HepG2 (cell line): ENCODE results near the gene CDK17. TPM values are rescaled to one million over a fixed set of nuclear protein-coding genes. Genes with fewer than 3 reads are reported as not detected.
A peak's percentile ranks its signal among the peaks of the same experiment; 100 is the strongest.

ENCODE experiments used
- ATAC-seq: fragments of 200-7000 bp; cut with Tn5 transposase; 3 replicates; pipeline ENCODE4 v1.9.1; 2020; ENCODE audit warnings: mild to moderate bottlenecking, moderate library complexity
- BruUV-seq: library from RNA; stranded (reverse); fragments of 400-500 nt; replicated peaks from 2 replicates; lab custom pipeline; 2021; lab: Mats Ljungman, UMichigan
- CTCF ChIA-PET: fragments of 300-600 bp; formaldehyde crosslinking; extraction: SDS; loops from one replicate; lab custom pipeline; 2021; ENCODE audit warnings: low total read pairs, inconsistent platforms, low intra/inter-chr PET ratio; lab: Yijun Ruan, JAX
- POLR2A ChIA-PET: fragments of 350-600 bp; sonication (Branson Sonifier 250); formaldehyde crosslinking; loops from one replicate; lab custom pipeline; 2020; ENCODE audit warnings: antibody characterized with exemption, inconsistent platforms; lab: Yijun Ruan, JAX
- DNase-seq: peaks from one replicate; pipeline ENCODE4 v3.0.0-alpha.2; 2015; ENCODE audit warnings: low spot score
- FAIRE-seq: peaks from 3 replicates; lab custom pipeline; 2011; peaks lifted over from hg19 to GRCh38; lab: Jason Lieb, UNC
- H2AFZ ChIP-seq: one replicate; pipeline ENCODE4 v1.6.1; 2011; ENCODE audit warnings: low read length, inconsistent platforms
- H3K27ac ChIP-seq: fragments of 300-600 bp; 3 replicates; pipeline ENCODE4 v1.8.0; 2011; ENCODE audit warnings: mixed run types, mild to moderate bottlenecking, mixed read lengths, low read length, inconsistent platforms; ENCODE audit not compliant: insufficient read depth; ENCODE audit errors: extremely low read length
- H3K27me3 ChIP-seq, 2 experiments: fragments of 200-600 bp in 1 of 2; 2 replicates in 1 of 2; 3 replicates in 1 of 2; pipeline versions ENCODE4 v1.6.0 to v1.8.0; 2011; ENCODE audit warnings: low read length in 2 of 2, mild to moderate bottlenecking in 2 of 2, moderate library complexity in 2 of 2, inconsistent platforms in 1 of 2; ENCODE audit not compliant: insufficient read depth in 2 of 2, control insufficient read depth in 1 of 2
- H3K36me3 ChIP-seq, 2 experiments: fragments of 200-600 bp in 1 of 2; replicated peaks in 1 of 2; 2 replicates in 1 of 2; 3 replicates in 1 of 2; pipeline versions ENCODE4 v1.5.1 to v1.8.0; 2011; ENCODE audit warnings: low read length in 2 of 2, inconsistent platforms in 1 of 2; ENCODE audit not compliant: insufficient read depth in 2 of 2, control insufficient read depth in 1 of 2
- H3K4me1 ChIP-seq: 2 replicates; pipeline ENCODE4 v1.5.1; 2012; ENCODE audit warnings: low read length, inconsistent platforms; ENCODE audit not compliant: insufficient read depth
- H3K4me2 ChIP-seq: 2 replicates; pipeline ENCODE4 v1.6.0; 2011; ENCODE audit warnings: low read depth, low read length, inconsistent platforms
- H3K4me3 ChIP-seq, 3 experiments: fragments of 200-600 bp in 1 of 3; sonication (generic), shearing (Covaris generic) in 1 of 3; replicated peaks in 1 of 3; 2 replicates each; pipeline ENCODE4 v1.5.1; 2011 to 2016; ENCODE audit warnings: low read length in 3 of 3, inconsistent platforms in 2 of 3, low read depth in 2 of 3, mild to moderate bottlenecking in 2 of 3, control low read depth in 1 of 3, mixed read lengths in 1 of 3; ENCODE audit not compliant: insufficient read depth in 1 of 3
- H3K79me2 ChIP-seq: one replicate; pipeline ENCODE4 v1.6.1; 2011; ENCODE audit warnings: low read length, inconsistent platforms; ENCODE audit not compliant: insufficient read depth
- H3K9ac ChIP-seq: 2 replicates; pipeline ENCODE4 v1.6.0; 2011; ENCODE audit warnings: mild to moderate bottlenecking, low read depth, low read length, inconsistent platforms; ENCODE audit not compliant: insufficient read depth
- H3K9me3 ChIP-seq: 2 replicates; pipeline ENCODE4 v1.5.1; 2012; ENCODE audit warnings: mild to moderate bottlenecking, low read length
- H4K20me1 ChIP-seq: 2 replicates; pipeline ENCODE4 v1.6.0; 2011; ENCODE audit warnings: inconsistent platforms, mild to moderate bottlenecking, low read length, moderate library complexity; ENCODE audit not compliant: insufficient read depth
- DNMT3B ChIP-seq: conservative IDR thresholded peaks from 2 replicates; pipeline ENCODE4 v1.6.1; 2016; ENCODE audit warnings: missing biosample characterization, control low read depth
- HNF4A ChIP-seq: sonication (generic); formaldehyde crosslinking; IDR thresholded peaks from 2 replicates; pipeline ENCODE4 v1.4.0; 2020; ENCODE audit warnings: missing genetic modification reagents
- IRF1 ChIP-seq: sonication (generic); formaldehyde crosslinking; IDR thresholded peaks from 2 replicates; pipeline ENCODE4 v1.4.0; 2020; ENCODE audit warnings: low read depth, mild to moderate bottlenecking, missing genetic modification reagents
- IRF2 ChIP-seq: IDR thresholded peaks from 2 replicates; pipeline ENCODE4 v1.6.1; 2018; ENCODE audit warnings: missing genetic modification reagents, missing compliant biosample characterization
- KDM1A ChIP-seq: IDR thresholded peaks from 2 replicates; pipeline ENCODE4 v1.6.1; 2016; ENCODE audit warnings: missing compliant biosample characterization
- MAFF ChIP-seq: IDR thresholded peaks from 2 replicates; pipeline ENCODE4 v1.6.1; 2011; ENCODE audit warnings: low read depth, low read length, improper control_type of control experiment
- MAFK ChIP-seq, 2 experiments: IDR thresholded peaks in 1 of 2; conservative IDR thresholded peaks in 1 of 2; 2 replicates each; pipeline ENCODE4 v1.6.1; 2011; ENCODE audit warnings: improper control_type of control experiment in 2 of 2, low read length in 2 of 2
- MXD1 ChIP-seq: sonication (generic); formaldehyde crosslinking; IDR thresholded peaks from 2 replicates; pipeline ENCODE4 v1.4.0; 2020; ENCODE audit warnings: mild to moderate bottlenecking, missing genetic modification reagents
- NAIF1 ChIP-seq: sonication (generic); formaldehyde crosslinking; IDR thresholded peaks from 2 replicates; pipeline ENCODE4 v1.5.0; 2020; ENCODE audit warnings: mild to moderate bottlenecking, missing genetic modification reagents, borderline replicate concordance
- ZNF335 ChIP-seq: sonication (generic); formaldehyde crosslinking; IDR thresholded peaks from 2 replicates; pipeline ENCODE4 v1.4.0; 2020; ENCODE audit warnings: missing genetic modification reagents
- ZNF430 ChIP-seq: sonication (generic); formaldehyde crosslinking; IDR thresholded peaks from 2 replicates; pipeline ENCODE4 v1.9.0; 2021; ENCODE audit warnings: mild to moderate bottlenecking, missing genetic modification reagents
- ZNF615 ChIP-seq: sonication (generic); formaldehyde crosslinking; IDR thresholded peaks from 2 replicates; pipeline ENCODE4 v1.5.0; 2020; ENCODE audit warnings: mild to moderate bottlenecking, missing genetic modification reagents, borderline replicate concordance
- ZNF629 ChIP-seq: sonication (generic); formaldehyde crosslinking; conservative IDR thresholded peaks from 2 replicates; pipeline ENCODE4 v1.5.0; 2020; ENCODE audit warnings: missing genetic modification reagents
- WGBS: methylation state at CpG from one replicate; pipeline ENCODE4 v1.1.6; 2017; ENCODE audit warnings: low lambda C conversion rate; 5-methylcytosine and 5-hydroxymethylcytosine counted together
- in situ Hi-C: cut with HindIII; loops from 2 replicates; pipeline ENCODE4 v1.10.0; 2017; ENCODE audit warnings: low pct_unique_long_range_greater_than_20kb; ENCODE audit not compliant: extremely low pct_ligation_motif_present
- intact Hi-C: fragments of 100-400 bp; cut with micrococcal nuclease; formaldehyde crosslinking; loops from one replicate; pipeline ENCODE4 v1.10.0; 2022; ENCODE audit not compliant: unreplicated experiment
- polyA plus RNA-seq, 8 experiments: library from polyadenylated mRNA; depleted of rRNA in 3 of 8; stranded (reverse) in 7 of 8; unstranded in 1 of 8; fragments of >200 nt; fragmentation: Illumina TruSeq in 4 of 8; extraction: Trizol in 4 of 8; gene quantifications; 2 replicates each; pipeline versions ENCODE4 v1.2.1 to v1.2.3, GENCODE V29; 2011 to 2016; ENCODE audit warnings: low read depth in 4 of 8, missing spikeins in 1 of 8, mixed read lengths in 1 of 8; ENCODE audit not compliant: insufficient read depth in 1 of 8
- total RNA-seq, 5 experiments: library from RNA; depleted of rRNA; stranded (reverse); fragments of >200 nt; fragmentation: Illumina TruSeq; extraction: Trizol; gene quantifications; 2 replicates each; pipeline ENCODE4 v1.2.3, GENCODE V29; 2016; ENCODE audit warnings: low read depth in 1 of 5

Gene CDK17
- total and polyA plus RNA-seq, 2 of the 13 experiments (the other 11 are each of a cell fraction or from before 2014, with no cell fraction given) = 9.9 to 22.3 TPM

- TF ChIP-seq MXD1 = no peak
- no peak for TF ChIP-seq HNF4A (CRISPR knock-in tag)
- TF ChIP-seq NAIF1 (CRISPR knock-in tag) = no peak
- TF ChIP-seq ZNF335 (CRISPR knock-in tag) = no peak
- no peak for TF ChIP-seq IRF1 (CRISPR knock-in tag)
- no peak for TF ChIP-seq ZNF430
- no peak for TF ChIP-seq DNMT3B (CRISPR knock-in tag)
- TF ChIP-seq ZNF615 (CRISPR knock-in tag) = no peak
- no peak for TF ChIP-seq IRF2 (CRISPR knock-in tag)
- TF ChIP-seq, all 625 proteins: peak for 0
These were observed 164.8 kb downstream of the CDK17 start (continued) for GRCh38 chr12:96235484-96235826.

- WGBS = 92% methylated on average over 21 of the region's 22 CpGs
- no peaks in the 10 kb centered on the region for H3K36me3 ChIP-seq
- no peaks in the 10 kb centered on the region for H3K27me3 ChIP-seq
- no peaks in the 10 kb centered on the region for H3K9me3 ChIP-seq
- CTCF ChIA-PET = no interaction called here
- DNase-seq (no peak), FAIRE-seq (no peak), ATAC-seq (no peak)
- H2AFZ ChIP-seq = no peak overlapping the region
- no peak overlapping the region for H3K4me2 ChIP-seq
- intact Hi-C loops (no loop called here), in situ Hi-C loops (no loop called here)
- H3K4me1 ChIP-seq = peaks cover 7% of the 10 kb centered on the region
- H3K9ac ChIP-seq = no peak overlapping the region
- no peak overlapping the region for H3K27ac ChIP-seq
- BruUV-seq = no TSS peak
- TF ChIP-seq MAFK (conservative IDR thresholded peaks at IDR 0.05 in 1 of 2, IDR thresholded peaks at IDR 0.05 in 1 of 2; ENCODE audit: low read length in 2 of 2) (peak; percentile 51 to 75; a peak in 3 of 4 replicates), MAFF (peak; percentile 55; the same call in 1 of the 2 replicates), ZNF629 (peak; percentile 60), KDM1A (CRISPR knock-in tag) (no peak)
- TF ChIP-seq, all 625 proteins: peak for 3
- H3K4me3 ChIP-seq = no peak overlapping the region
- POLR2A ChIA-PET = no interaction called here
- H3K79me2 ChIP-seq = no peaks in the 10 kb centered on the region
- H4K20me1 ChIP-seq = no peaks in the 10 kb centered on the region
These were observed 165.4 kb downstream of the CDK17 start for GRCh38 chr12:96234591-96235483.
